Neural progenitor cell (in vitro differentiated cells): ENCODE results near the gene ANO7.

Experiments used
- EZH2 ChIP-seq: fragments of 200-600 bp; sonication (generic); IDR thresholded peaks from 2 replicates; pipeline ENCODE4 v1.6.1; 2017; ENCODE audit warnings: antibody characterized with exemption, mild to moderate bottlenecking, moderate library complexity
- EZH2phosphoT487 ChIP-seq: fragments of 200-600 bp; sonication (generic); IDR thresholded peaks from 2 replicates; pipeline ENCODE4 v1.6.1; 2017; ENCODE audit warnings: antibody characterized with exemption
- TF ChIP-seq, protein P1 (sequence below): fragments of 200-600 bp; sonication (generic); IDR thresholded peaks from 2 replicates; pipeline ENCODE4 v1.5.1; 2017; ENCODE audit warnings: antibody characterized with exemption, mild to moderate bottlenecking

DNA sequence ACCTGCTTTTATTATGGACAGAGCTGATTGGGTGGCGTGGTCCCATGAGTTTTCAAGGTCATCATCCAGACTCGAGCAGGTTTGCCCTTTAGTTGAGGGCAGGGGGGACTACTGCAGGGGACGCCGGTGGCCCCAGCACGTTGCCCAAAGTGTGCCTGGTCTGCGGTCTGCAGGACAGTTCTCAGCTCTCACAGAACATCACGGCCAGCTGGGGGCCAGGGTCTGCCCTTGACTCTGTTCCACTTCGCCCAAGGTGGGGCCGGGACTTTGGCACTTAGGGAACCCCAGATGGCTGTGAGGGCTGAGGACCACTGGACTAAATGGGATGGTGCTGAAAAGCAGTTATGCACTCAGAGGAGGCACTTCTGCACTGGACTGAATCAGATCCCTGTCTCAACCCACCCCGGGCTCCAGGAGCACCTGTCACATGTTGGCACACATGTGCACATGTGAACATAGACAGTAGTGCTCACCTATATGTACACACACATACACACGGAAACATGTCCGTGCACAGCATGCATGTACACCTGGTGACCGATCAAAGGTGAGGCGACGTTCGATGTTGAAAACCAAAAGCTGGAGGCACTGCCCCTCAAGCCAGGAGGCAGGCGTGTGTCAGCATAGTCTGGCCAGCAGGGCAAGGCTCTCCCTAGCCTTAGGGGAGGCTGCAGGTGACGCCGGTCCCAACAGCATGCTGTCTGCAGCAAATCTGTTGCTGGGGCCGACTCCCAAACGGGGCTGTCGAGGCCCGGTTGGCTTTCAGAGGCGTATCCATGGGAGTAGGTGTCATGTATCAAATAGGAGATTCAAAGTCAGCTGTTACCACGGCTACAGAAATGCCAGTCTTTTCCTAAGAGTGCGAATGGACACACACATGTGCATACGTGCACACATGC, 10.2 kb downstream of the ANO7 start:
- TF ChIP-seq, protein P1, sequence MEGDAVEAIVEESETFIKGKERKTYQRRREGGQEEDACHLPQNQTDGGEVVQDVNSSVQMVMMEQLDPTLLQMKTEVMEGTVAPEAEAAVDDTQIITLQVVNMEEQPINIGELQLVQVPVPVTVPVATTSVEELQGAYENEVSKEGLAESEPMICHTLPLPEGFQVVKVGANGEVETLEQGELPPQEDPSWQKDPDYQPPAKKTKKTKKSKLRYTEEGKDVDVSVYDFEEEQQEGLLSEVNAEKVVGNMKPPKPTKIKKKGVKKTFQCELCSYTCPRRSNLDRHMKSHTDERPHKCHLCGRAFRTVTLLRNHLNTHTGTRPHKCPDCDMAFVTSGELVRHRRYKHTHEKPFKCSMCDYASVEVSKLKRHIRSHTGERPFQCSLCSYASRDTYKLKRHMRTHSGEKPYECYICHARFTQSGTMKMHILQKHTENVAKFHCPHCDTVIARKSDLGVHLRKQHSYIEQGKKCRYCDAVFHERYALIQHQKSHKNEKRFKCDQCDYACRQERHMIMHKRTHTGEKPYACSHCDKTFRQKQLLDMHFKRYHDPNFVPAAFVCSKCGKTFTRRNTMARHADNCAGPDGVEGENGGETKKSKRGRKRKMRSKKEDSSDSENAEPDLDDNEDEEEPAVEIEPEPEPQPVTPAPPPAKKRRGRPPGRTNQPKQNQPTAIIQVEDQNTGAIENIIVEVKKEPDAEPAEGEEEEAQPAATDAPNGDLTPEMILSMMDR: no peak
- TF ChIP-seq EZH2 (no peak), EZH2phosphoT487 (no peak)
